Left cardiac atrium (tissue), 4 donors: ENCODE measurements around the gene SEMA4D. TPM values are rescaled to one million over a fixed set of nuclear protein-coding genes. Genes with fewer than 3 reads are reported as not detected.
"Not testable (repeated sequence)": the region's sequence is repeated elsewhere in the genome, so short reads cannot be mapped to it uniquely, and the experiment has no call there.

Experiments used
- ATAC-seq, 2 donors: fragments of 200-7000 bp; cut with Tn5 transposase; one replicate each; pipeline ENCODE4 v1.9.1; 2020; ENCODE audit warnings: mild to moderate bottlenecking in 2 of 2, moderate library complexity in 2 of 2
- DNase-seq: peaks from one replicate; pipeline ENCODE4 v3.0.0-alpha.2; 2020
- intact Hi-C, 2 donors: fragments of 100-400 bp; cut with DNase I; formaldehyde crosslinking; loops; one replicate each; pipeline versions ENCODE4 v1.14.1 to v1.15.1; 2022 to 2023
- total RNA-seq, 2 donors: library from RNA; stranded (reverse); fragmentation: NEBNext Ultra II Directional; extraction: Animal tissue kit (Norgen Biotek cat#: 25700); gene quantifications; one replicate each; pipeline ENCODE4 v1.2.1, GENCODE V29; 2021
- donor health status: DM: no; HTN: yes; CAD: no.
- donor health status: DM: no; HTN: yes; CAD: no; lungs with severe emphysema.
- donor health status: DM: yes; HTN: yes; CAD: no.
- donor health status: Dilated cardiomyopathy.

SEMA4D gene
- total RNA-seq, 2 donors from 2014 or later: 17.5 to 22.4 TPM

- peak in 1 of 2 donors; percentile 6 for ATAC-seq
- DNase-seq, intact Hi-C loops: not testable (repeated sequence)
Observed at GRCh38 chr9:89371791-89372190, 126.1 kb downstream of the SEMA4D start.

- intact Hi-C loops: no loop called here
- DNase-seq: no peak
- ATAC-seq: no peak
Observed at GRCh38 chr9:89370593-89370992, 127.3 kb downstream of the SEMA4D start.

GRCh38 chr9:89368978-89369377 lies 128.9 kb downstream of the SEMA4D start:
- no peak for ATAC-seq
- intact Hi-C loops: no loop called here
- DNase-seq: no peak

GRCh38 chr9:89368550-89368949 lies 129.4 kb downstream of the SEMA4D start:
- no peak for ATAC-seq
- intact Hi-C loops: no loop called here
- DNase-seq: no peak

GRCh38 chr9:89367726-89368437 lies 130.0 kb downstream of the SEMA4D start:
- ATAC-seq (no peak), DNase-seq (no peak)
- intact Hi-C loops: no loop called here

GRCh38 chr9:89367281-89367680 lies 130.6 kb downstream of the SEMA4D start:
- ATAC-seq (no peak), DNase-seq (no peak)
- intact Hi-C loops: no loop called here

- ATAC-seq (no peak), DNase-seq (no peak)
- intact Hi-C loops: no loop called here
Observed at GRCh38 chr9:89366711-89367110, 131.2 kb downstream of the SEMA4D start.

GRCh38 chr9:89365532-89365912 lies 132.4 kb downstream of the SEMA4D start:
- no peak for ATAC-seq
- DNase-seq: no peak
- intact Hi-C loops: no loop called here

- intact Hi-C loops: no loop called here
- DNase-seq: no peak
Observed at GRCh38 chr9:89364666-89365531, 133.0 kb downstream of the SEMA4D start.

GRCh38 chr9:89363921-89364665 lies 133.8 kb downstream of the SEMA4D start:
- intact Hi-C loops: no loop called here
- DNase-seq: no peak
- ATAC-seq: no peak

More at GRCh38 chr9:89364666-89365531, 133.0 kb downstream of the SEMA4D start:
- no peak for ATAC-seq

GRCh38 chr9:89363311-89363670 lies 134.6 kb downstream of the SEMA4D start:
- DNase-seq: no peak
- intact Hi-C loops: no loop called here

GRCh38 chr9:89362647-89363310 lies 135.1 kb downstream of the SEMA4D start:
- intact Hi-C loops: no loop called here
- no peak for DNase-seq
- ATAC-seq: no peak

More at GRCh38 chr9:89363311-89363670, 134.6 kb downstream of the SEMA4D start:
- no peak for ATAC-seq

- no peak for DNase-seq
- intact Hi-C loops: no loop called here
- no peak for ATAC-seq
Observed at GRCh38 chr9:89361816-89362646, 135.9 kb downstream of the SEMA4D start.

GRCh38 chr9:89361031-89361430 lies 136.9 kb downstream of the SEMA4D start:
- no peak for ATAC-seq
- no peak for DNase-seq
- intact Hi-C loops: no loop called here

GRCh38 chr9:89360465-89360864 lies 137.4 kb downstream of the SEMA4D start:
- ATAC-seq: no peak

GRCh38 chr9:89359751-89360261 lies 138.1 kb downstream of the SEMA4D start:
- ATAC-seq (peak in 1 of 2 donors; percentile 23), DNase-seq (peak; percentile 22)
- intact Hi-C loops: no loop called here

More at GRCh38 chr9:89360465-89360864, 137.4 kb downstream of the SEMA4D start:
- intact Hi-C loops: no loop called here
- peak; percentile 11 for DNase-seq

GRCh38 chr9:89358985-89359384 lies 138.9 kb downstream of the SEMA4D start:
- intact Hi-C loops: no loop called here
- peak; percentile 19 to 42 for ATAC-seq
- DNase-seq: peak; percentile 14

- ATAC-seq (no peak), DNase-seq (no peak)
- intact Hi-C loops: no loop called here
Observed at GRCh38 chr9:89358376-89358916, 139.5 kb downstream of the SEMA4D start.
